Hepatocyte (in vitro differentiated cells): ENCODE data around the gene CKB. TPM values are rescaled to one million over a fixed set of nuclear protein-coding genes. Genes with fewer than 3 reads are reported as not detected.

Source experiments
- DNase-seq: peaks from one replicate; pipeline ENCODE4 v3.0.0-alpha.2; 2016; ENCODE audit warnings: low spot score
- H2AFZ ChIP-seq: fragments of 200-600 bp; sonication (generic); 2 replicates; pipeline ENCODE4 v1.6.0; 2016; ENCODE audit warnings: antibody characterized with exemption, mild to moderate bottlenecking
- H3K27ac ChIP-seq: fragments of 200-600 bp; sonication (generic); 2 replicates; pipeline ENCODE4 v1.5.1; 2016; ENCODE audit warnings: mild to moderate bottlenecking
- H3K27me3 ChIP-seq: fragments of 200-600 bp; sonication (generic); 2 replicates; pipeline ENCODE4 v1.6.1; 2016
- H3K36me3 ChIP-seq: fragments of 200-600 bp; sonication (generic); replicated peaks from 2 replicates; pipeline ENCODE4 v1.5.1; 2016; ENCODE audit warnings: low read depth; ENCODE audit not compliant: insufficient read depth
- H3K4me1 ChIP-seq: fragments of 200-600 bp; sonication (generic); 2 replicates; pipeline ENCODE4 v1.5.1; 2016; ENCODE audit warnings: mild to moderate bottlenecking, moderate library complexity; ENCODE audit not compliant: insufficient read depth
- H3K4me2 ChIP-seq: fragments of 200-600 bp; sonication (generic); 2 replicates; pipeline ENCODE4 v1.6.0; 2016
- H3K4me3 ChIP-seq: fragments of 200-600 bp; sonication (generic); 2 replicates; pipeline ENCODE4 v1.5.1; 2016; ENCODE audit warnings: mild to moderate bottlenecking
- H3K79me2 ChIP-seq: fragments of 200-600 bp; sonication (generic); 2 replicates; pipeline ENCODE4 v1.6.0; 2017; ENCODE audit warnings: mild to moderate bottlenecking
- H3K9me2 ChIP-seq: fragments of 200-600 bp; sonication (generic); replicated peaks from 2 replicates; pipeline ENCODE4 v1.6.0; 2017; ENCODE audit warnings: mild to moderate bottlenecking; ENCODE audit not compliant: insufficient read depth
- H3K9me3 ChIP-seq: fragments of 200-600 bp; sonication (generic); 2 replicates; pipeline ENCODE4 v1.5.1; 2016; ENCODE audit warnings: low read depth, mild to moderate bottlenecking
- H4K20me1 ChIP-seq: fragments of 200-600 bp; sonication (generic); 2 replicates; pipeline ENCODE4 v1.6.0; 2016; ENCODE audit warnings: mild to moderate bottlenecking; ENCODE audit not compliant: insufficient read depth, poor library complexity, severe bottlenecking
- EZH2 ChIP-seq: fragments of 200-600 bp; sonication (generic); IDR thresholded peaks from 2 replicates; pipeline ENCODE4 v1.6.1; 2016; ENCODE audit warnings: antibody characterized with exemption, mild to moderate bottlenecking, borderline replicate concordance
- EZH2phosphoT487 ChIP-seq: fragments of 200-600 bp; sonication (generic); IDR thresholded peaks from one replicate; pipeline ENCODE4 v1.6.1; 2018; ENCODE audit warnings: antibody characterized with exemption, mild to moderate bottlenecking, low read depth, moderate library complexity; ENCODE audit not compliant: unreplicated experiment, severe bottlenecking
- WGBS: methylation state at CpG from one replicate; pipeline ENCODE4 v1.1.6; 2016; ENCODE audit warnings: low lambda C conversion rate; ENCODE audit errors: missing lambda C conversion rate; 5-methylcytosine and 5-hydroxymethylcytosine counted together
- polyA plus RNA-seq: library from polyadenylated mRNA; unstranded; fragments of >200 nt; fragmentation: Nextera tagmentation; extraction: Ambion mirVana; gene quantifications from 2 replicates; pipeline ENCODE4 v1.2.1, GENCODE V29; 2016
- total RNA-seq: library from RNA; depleted of rRNA; stranded (reverse); fragments of >200 nt; gene quantifications from 2 replicates; pipeline ENCODE4 v1.2.3, GENCODE V29; 2014
- TF ChIP-seq, protein P1 (sequence below): fragments of 200-600 bp; sonication (generic); IDR thresholded peaks from 2 replicates; pipeline ENCODE4 v1.5.1; 2016; ENCODE audit warnings: antibody characterized with exemption, mild to moderate bottlenecking; ENCODE audit not compliant: poor library complexity

CKB gene
- total and polyA plus RNA-seq, 2 experiments from 2014 or later = 682 to 2,829 TPM

DNA sequence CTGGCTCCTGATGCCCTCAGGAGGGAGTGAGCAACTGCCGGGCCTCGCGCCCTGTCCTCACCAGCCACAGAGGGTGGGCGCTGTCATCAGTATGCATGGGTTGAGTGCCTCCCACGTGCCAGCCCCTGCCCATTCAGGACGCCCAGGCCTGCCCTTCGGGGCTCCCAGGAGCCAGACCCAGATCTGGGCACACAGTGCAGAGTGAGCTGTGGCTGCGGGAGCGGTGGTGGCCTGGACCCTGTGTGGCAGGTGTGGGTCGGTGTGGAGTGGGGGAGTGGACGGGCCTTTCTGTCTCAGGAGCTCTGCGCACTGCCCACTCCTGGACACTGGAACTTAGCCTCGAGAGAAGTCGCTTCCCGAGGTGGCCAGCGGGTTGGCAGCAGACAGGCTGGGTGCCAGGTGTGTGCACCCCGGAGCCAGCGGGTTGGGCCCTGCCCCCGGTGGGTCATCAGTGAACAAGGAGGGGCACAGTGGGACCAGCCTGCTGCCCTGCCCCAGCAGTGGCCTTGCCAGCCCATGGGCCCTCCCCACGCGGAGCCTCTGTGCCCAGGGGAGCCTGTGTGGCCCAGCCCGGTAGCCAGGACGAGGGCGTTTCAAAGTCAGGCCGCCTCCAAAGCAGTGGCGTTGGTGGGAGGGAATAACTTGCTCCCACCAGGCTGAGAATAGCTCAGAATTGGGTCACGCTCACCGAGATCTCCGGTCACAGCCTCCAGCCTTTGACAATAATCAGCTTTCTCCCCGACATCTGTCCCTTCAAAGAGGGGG, 15.8 kb upstream of the CKB start:
- H3K27me3 ChIP-seq = no peaks in the 10 kb centered on the region
- no peak overlapping the region for H3K27ac ChIP-seq
- no peak for DNase-seq
- H3K4me3 ChIP-seq = no peak overlapping the region
- H3K9me3 ChIP-seq = no peaks in the 10 kb centered on the region
- 81% methylated on average over 29 of the region's 30 CpGs for WGBS
- H3K9me2 ChIP-seq = no peaks in the 10 kb centered on the region
- no peaks in the 10 kb centered on the region for H4K20me1 ChIP-seq
- no peak overlapping the region for H3K4me2 ChIP-seq
- TF ChIP-seq EZH2 (no peak), EZH2phosphoT487 (no peak)
- TF ChIP-seq, protein P1, sequence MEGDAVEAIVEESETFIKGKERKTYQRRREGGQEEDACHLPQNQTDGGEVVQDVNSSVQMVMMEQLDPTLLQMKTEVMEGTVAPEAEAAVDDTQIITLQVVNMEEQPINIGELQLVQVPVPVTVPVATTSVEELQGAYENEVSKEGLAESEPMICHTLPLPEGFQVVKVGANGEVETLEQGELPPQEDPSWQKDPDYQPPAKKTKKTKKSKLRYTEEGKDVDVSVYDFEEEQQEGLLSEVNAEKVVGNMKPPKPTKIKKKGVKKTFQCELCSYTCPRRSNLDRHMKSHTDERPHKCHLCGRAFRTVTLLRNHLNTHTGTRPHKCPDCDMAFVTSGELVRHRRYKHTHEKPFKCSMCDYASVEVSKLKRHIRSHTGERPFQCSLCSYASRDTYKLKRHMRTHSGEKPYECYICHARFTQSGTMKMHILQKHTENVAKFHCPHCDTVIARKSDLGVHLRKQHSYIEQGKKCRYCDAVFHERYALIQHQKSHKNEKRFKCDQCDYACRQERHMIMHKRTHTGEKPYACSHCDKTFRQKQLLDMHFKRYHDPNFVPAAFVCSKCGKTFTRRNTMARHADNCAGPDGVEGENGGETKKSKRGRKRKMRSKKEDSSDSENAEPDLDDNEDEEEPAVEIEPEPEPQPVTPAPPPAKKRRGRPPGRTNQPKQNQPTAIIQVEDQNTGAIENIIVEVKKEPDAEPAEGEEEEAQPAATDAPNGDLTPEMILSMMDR = no peak
- peaks cover 34% of the 10 kb centered on the region for H3K4me1 ChIP-seq
- no peak overlapping the region for H2AFZ ChIP-seq
- no peaks in the 10 kb centered on the region for H3K79me2 ChIP-seq
- H3K36me3 ChIP-seq = no peaks in the 10 kb centered on the region

DNA sequence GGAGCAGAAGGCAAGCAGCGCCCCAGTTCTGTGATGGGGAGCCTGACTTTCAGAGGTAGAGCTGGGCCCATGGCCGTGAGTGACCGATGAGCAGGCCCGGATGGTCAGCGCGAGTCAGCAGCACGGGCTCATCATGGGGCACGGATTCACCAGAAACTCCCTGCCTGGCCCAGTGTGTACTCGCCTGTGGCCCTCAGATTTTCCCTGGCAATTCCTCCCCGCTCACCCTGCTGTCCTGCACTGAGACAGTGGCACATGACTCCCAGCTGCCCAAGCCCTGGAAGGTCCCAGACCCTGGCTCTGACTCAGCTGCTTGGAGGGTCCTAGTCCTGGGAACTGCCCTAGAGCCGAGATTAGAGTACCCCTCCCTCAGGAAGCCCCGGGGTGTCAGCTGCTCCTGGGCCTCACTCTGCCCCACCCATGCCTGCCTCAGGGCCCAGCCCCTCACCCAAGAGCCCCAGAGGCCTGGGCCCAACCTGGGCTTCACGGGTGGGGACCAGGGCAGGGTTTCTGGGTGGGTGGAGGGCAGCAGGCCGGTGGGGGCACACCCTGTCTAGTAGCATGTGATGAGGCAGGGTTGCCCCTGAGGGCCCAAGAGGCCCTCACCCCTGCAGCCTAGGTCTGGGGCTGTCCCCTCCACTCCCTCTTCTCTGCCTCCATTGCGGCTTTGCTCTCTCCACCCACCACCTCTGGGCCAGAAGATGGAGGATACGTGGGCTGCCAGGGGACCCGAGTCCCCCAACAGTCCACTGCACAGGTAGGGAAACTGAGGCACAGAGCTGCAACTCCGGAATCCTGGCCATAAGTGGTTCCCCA, 14.8 kb upstream of the CKB start:
- no peak for DNase-seq
- Histone ChIP-seq H3K79me2 (no peaks in the 10 kb centered on the region), H3K9me2 (no peaks in the 10 kb centered on the region), H3K4me2 (no peak overlapping the region), H4K20me1 (no peaks in the 10 kb centered on the region), H3K27ac (no peak overlapping the region), H3K36me3 (no peaks in the 10 kb centered on the region), H3K9me3 (no peaks in the 10 kb centered on the region), H3K4me3 (no peak overlapping the region), H2AFZ (no peak overlapping the region), H3K27me3 (no peaks in the 10 kb centered on the region), H3K4me1 (peaks cover 25% of the 10 kb centered on the region)
- TF ChIP-seq, protein P1 = no peak
- no peak for TF ChIP-seq EZH2
- no peak for TF ChIP-seq EZH2phosphoT487
- WGBS = 86% methylated on average over 16 of the region's 18 CpGs

DNA sequence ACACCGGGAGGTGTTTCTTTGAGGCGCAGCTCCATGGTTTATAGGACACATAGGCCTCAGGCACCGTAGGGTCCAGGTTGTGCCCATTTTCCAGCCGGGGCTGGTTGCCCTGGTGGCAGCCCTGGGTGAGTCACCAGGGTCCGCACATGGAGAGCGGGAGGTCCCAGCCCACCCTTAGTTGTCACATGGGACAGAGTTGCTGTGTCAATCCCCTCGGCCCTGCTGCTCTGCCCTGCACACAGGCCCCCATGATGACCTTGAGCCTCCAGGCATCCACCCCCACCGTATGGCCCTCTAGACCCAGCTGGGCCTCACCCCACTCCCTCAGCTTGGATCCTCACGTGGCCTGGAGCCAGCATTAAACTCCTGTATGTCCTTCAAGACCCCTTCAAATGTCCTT, 14.1 kb upstream of the CKB start:
- H3K4me2 ChIP-seq = no peak overlapping the region
- no peak overlapping the region for H3K27ac ChIP-seq
- H3K4me3 ChIP-seq = no peak overlapping the region
- H3K9me3 ChIP-seq = no peaks in the 10 kb centered on the region
- WGBS = 74% methylated on average over 9 of the region's 9 CpGs
- H3K27me3 ChIP-seq = no peaks in the 10 kb centered on the region
- no peaks in the 10 kb centered on the region for H3K36me3 ChIP-seq
- H2AFZ ChIP-seq = no peak overlapping the region
- DNase-seq = no peak
- H3K79me2 ChIP-seq = no peaks in the 10 kb centered on the region
- H3K4me1 ChIP-seq = peaks cover 18% of the 10 kb centered on the region
- no peaks in the 10 kb centered on the region for H4K20me1 ChIP-seq
- TF ChIP-seq, protein P1 = no peak
- no peak for TF ChIP-seq EZH2
- TF ChIP-seq EZH2phosphoT487 = no peak
- H3K9me2 ChIP-seq = no peaks in the 10 kb centered on the region
